Measurements from ENCODE around the gene SOCS3. TPM values are rescaled to one million over a fixed set of nuclear protein-coding genes. Genes with fewer than 3 reads are reported as not detected.
"Not testable (repeated sequence)": the region's sequence is repeated elsewhere in the genome, so short reads cannot be mapped to it uniquely, and the experiment has no call there.

Gene SOCS3
- total and polyA plus RNA-seq, 3 donors from 2014 or later: 2.2 to 17.8 (median 9.6) TPM

DNA sequence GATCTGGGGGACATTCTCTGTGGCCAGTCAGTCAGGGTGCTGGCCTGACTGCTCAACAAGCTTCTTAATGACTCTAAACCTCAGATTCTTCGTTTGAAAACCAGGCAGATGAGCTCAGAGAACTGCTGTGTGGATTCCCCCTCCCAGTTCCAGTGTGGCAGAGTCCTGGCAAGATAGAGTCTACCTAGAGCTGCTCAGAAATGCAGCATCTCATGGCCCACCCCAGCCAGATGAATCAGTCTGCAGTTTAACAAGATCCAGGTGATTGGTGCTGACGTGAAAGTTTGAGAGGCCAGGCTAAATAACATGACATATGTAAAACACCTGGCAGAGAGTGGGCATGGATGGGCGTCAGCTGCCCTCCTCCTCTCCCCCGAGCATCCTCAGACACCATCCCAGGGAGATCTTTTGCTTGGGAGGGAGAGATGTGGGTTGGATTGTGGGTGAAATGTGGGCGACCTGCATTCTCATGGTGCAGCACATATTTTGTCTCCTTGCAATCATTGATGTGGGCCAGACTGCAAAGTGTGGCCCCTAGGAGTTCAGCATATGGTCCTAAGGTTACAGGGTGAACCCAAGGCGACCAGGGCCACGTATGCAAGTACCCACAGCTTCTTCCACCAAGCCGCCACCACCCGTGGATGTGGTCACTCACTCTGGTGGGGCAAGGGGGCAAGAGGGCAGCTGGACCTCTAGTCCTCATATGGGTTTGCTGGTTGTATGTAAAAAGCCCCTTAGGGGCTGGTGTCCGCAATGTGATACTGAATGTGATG, 19.5 kb downstream of the SOCS3 start:
- Histone ChIP-seq H3K27me3 (no peaks in the 10 kb centered on the region), H3K36me3 (ENCODE audit: low read depth, missing control alignments) (no peaks in the 10 kb centered on the region), H3K27ac (no peak overlapping the region), H3K9me3 (no peaks in the 10 kb centered on the region), H3K4me1 (peaks cover 23% of the 10 kb centered on the region), H3K4me3 (no peak overlapping the region)
- DNase-seq: no peak
- intact Hi-C loops (cut with DNase I; ENCODE audit: low total_unique reads): no loop called here
- 88 to 90% methylated on average over 9 to 10 of the region's 10 CpGs for WGBS, 2 donors
- no peak for TF ChIP-seq POLR2A (IDR thresholded peaks at IDR 0.05)

DNA sequence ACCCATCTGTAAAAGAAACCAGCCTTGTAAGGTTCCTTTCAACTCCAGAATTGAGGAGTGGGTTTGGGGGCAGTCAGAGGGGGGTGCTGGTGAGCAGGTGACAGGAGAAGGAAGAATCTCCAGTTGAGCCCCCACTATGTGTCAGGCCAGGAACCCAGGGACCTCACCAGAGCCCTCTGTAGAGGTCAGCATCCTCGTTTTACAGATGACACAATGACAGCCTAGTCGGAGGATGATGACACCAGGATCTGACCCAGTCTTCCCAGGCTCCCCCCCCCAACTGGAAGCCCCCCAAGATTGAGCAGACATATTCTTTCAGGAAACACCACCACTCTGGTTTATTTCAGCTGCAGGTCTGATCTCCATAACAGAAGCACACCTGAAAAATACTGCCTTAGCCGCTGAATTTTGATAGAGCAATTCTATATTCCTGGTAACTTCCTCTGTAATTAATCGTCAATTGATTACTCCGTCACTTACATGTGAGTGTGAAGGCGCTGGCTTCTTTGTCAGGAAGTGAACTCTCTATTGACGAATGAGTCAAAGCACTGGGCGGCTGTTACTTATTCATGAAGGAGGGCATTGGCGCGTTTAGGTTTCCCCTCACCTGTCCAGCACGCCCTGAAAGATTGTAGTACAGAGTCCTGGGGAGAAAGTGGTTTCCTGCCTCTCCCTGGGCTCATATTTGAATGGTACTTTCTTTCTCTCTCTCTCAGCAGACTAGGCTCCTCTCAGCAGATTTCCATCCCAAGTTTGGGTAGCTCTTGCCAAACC, 21.2 kb downstream of the SOCS3 start:
- no peak overlapping the region for H3K4me3 ChIP-seq
- no peak overlapping the region for H3K27ac ChIP-seq
- no peaks in the 10 kb centered on the region for H3K36me3 ChIP-seq (ENCODE audit: low read depth, missing control alignments)
- H3K4me1 ChIP-seq: peaks cover 17% of the 10 kb centered on the region
- no peaks in the 10 kb centered on the region for H3K27me3 ChIP-seq
- WGBS, 2 donors: 81 to 82% methylated on average over 11 of the region's 11 CpGs
- DNase-seq: no peak
- intact Hi-C loops (cut with DNase I; ENCODE audit: low total_unique reads): no loop called here
- TF ChIP-seq, protein P1, sequence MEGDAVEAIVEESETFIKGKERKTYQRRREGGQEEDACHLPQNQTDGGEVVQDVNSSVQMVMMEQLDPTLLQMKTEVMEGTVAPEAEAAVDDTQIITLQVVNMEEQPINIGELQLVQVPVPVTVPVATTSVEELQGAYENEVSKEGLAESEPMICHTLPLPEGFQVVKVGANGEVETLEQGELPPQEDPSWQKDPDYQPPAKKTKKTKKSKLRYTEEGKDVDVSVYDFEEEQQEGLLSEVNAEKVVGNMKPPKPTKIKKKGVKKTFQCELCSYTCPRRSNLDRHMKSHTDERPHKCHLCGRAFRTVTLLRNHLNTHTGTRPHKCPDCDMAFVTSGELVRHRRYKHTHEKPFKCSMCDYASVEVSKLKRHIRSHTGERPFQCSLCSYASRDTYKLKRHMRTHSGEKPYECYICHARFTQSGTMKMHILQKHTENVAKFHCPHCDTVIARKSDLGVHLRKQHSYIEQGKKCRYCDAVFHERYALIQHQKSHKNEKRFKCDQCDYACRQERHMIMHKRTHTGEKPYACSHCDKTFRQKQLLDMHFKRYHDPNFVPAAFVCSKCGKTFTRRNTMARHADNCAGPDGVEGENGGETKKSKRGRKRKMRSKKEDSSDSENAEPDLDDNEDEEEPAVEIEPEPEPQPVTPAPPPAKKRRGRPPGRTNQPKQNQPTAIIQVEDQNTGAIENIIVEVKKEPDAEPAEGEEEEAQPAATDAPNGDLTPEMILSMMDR (IDR thresholded peaks at IDR 0.05): no peak
- TF ChIP-seq POLR2A (IDR thresholded peaks at IDR 0.05): no peak
- H3K9me3 ChIP-seq: no peaks in the 10 kb centered on the region

DNA sequence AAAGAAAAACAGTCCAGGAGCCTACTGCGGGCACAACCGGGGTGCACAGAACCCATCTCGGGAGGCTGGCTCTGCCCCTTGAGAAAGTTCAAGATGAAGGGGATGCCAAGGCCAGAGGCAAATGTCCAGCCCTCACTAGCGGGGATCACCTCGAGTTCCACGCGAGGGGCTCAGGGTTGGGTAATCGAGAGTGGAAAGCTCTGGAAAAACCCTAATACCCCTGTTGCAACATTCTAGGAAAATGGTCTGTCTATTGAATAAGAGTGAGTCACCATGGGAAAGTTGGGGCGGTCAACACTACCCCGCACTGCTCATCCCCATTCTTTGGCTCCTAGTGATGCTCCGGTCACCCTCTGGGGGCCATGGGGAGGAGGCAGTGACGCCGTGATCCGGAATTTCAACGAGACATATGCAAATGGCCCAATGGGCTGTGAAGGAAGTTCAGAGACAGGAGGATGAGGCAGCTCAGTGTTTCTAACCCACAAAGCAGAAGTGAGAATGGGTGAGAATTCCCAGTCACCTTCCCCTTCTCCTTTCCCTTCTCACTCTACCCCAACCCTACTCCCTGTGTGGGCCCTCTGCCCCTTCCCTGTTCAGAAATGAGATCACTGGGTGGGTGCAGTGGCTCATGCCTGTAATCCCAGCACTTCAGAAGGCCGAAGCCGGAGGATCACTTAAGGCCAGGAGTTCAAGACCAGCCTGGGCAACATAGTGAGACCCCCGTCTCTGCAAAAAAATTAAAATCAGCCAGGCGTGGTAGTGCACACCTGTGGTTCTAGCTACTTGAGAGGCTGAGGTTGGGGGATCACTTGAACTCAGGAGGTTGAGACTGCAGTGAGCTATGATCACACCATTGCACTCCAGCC, 22.4 kb downstream of the SOCS3 start:
- no peaks in the 10 kb centered on the region for H3K36me3 ChIP-seq (ENCODE audit: low read depth, missing control alignments)
- no peak overlapping the region for H3K4me3 ChIP-seq
- no peak overlapping the region for H3K27ac ChIP-seq
- intact Hi-C loops (cut with DNase I; ENCODE audit: low total_unique reads): no loop called here
- no peak for DNase-seq
- H3K27me3 ChIP-seq: no peaks in the 10 kb centered on the region
- TF ChIP-seq, protein P1 (IDR thresholded peaks at IDR 0.05): no peak
- no peak for TF ChIP-seq POLR2A (IDR thresholded peaks at IDR 0.05)
- no peaks in the 10 kb centered on the region for H3K9me3 ChIP-seq
- H3K4me1 ChIP-seq: peaks cover 5% of the 10 kb centered on the region
- WGBS, 2 donors: 82 to 92% methylated on average over 18 to 19 of the region's 19 CpGs

DNA sequence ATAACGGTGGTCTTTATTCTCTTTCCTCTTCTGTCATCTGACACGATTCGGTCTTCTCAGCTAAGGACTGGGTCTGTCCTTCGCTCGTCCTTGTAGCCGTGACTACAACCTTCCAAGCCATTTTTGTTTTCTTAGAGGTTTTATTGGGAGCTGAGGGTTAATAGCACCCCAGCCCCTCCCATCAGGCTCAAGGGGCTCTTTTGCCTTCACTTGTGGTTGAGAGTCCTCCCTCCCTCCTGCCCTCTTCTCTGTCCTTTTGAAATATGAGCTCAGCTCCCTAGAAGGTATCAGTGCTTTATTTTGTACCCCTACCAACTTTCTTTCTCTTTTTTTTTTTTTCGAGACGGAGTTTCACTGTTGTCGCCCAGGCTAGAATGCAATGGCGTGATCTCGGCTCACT, 24.7 kb downstream of the SOCS3 start:
- intact Hi-C loops (cut with DNase I; ENCODE audit: low total_unique reads): no loop called here
- Histone ChIP-seq H3K27ac (no peak overlapping the region), H3K4me3 (no peak overlapping the region), H3K27me3 (no peaks in the 10 kb centered on the region), H3K4me1 (no peaks in the 10 kb centered on the region), H3K36me3 (ENCODE audit: low read depth, missing control alignments) (no peaks in the 10 kb centered on the region), H3K9me3 (no peaks in the 10 kb centered on the region)
- 84 to 86% methylated on average over 11 of the region's 11 CpGs for WGBS, 2 donors
- TF ChIP-seq POLR2A (IDR thresholded peaks at IDR 0.05): no peak
- TF ChIP-seq, protein P1 (IDR thresholded peaks at IDR 0.05): no peak
- DNase-seq: no peak

DNA sequence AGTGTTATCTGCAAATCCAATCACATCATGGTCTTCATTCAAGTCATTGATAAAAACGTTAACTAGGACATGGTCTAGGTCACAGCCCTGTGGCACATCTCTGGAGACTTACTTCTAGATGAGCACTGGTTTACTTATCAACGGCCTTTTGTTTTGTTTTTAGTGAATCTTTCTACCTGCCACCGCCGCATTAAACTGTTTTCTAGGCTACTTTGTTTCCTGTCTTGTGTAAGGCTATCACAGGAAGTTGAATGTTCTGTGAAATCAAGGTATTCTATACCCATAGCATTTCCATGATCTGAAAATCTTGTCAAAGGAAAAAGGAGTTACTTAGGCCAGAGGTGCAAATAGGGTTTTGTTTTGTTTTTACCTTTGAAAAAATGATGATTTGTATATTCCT, 26.9 kb downstream of the SOCS3 start:
- Histone ChIP-seq H3K27me3 (no peaks in the 10 kb centered on the region), H3K4me1 (no peaks in the 10 kb centered on the region), H3K9me3 (no peaks in the 10 kb centered on the region), H3K36me3 (ENCODE audit: low read depth, missing control alignments) (no peaks in the 10 kb centered on the region), H3K27ac (no peak overlapping the region), H3K4me3 (no peak overlapping the region)
- TF ChIP-seq, protein P1 (IDR thresholded peaks at IDR 0.05): no peak
- no peak for TF ChIP-seq POLR2A (IDR thresholded peaks at IDR 0.05)
- WGBS, 2 donors: 80 to 84% methylated on average over 4 of the region's 4 CpGs
- no peak for DNase-seq
- intact Hi-C loops (cut with DNase I; ENCODE audit: low total_unique reads): no loop called here

DNA sequence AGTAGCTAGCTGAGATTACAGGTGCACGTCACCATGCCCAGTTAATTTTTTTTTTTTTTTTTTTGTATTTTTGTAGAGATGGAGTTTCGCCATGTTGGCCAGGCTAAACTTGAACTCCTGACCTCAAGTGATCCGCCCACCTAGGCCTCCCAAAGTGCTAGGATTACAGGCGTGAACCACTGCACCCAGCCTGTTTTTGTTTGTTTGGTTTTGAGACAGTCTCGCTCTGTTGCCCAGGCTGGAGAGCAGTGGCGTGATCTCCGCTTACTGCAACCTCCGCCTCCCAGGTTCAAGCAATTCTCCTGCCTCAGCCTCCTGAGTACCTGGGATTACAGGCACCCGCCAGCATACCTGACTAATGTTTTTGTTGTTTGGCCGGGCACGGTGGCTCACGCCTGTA, 28.5 kb downstream of the SOCS3 start:
- intact Hi-C loops (cut with DNase I; ENCODE audit: low total_unique reads); DNase-seq; H3K27me3 ChIP-seq; H3K4me1 ChIP-seq; H3K36me3 ChIP-seq (ENCODE audit: low read depth, missing control alignments); H3K27ac ChIP-seq; H3K9me3 ChIP-seq; H3K4me3 ChIP-seq: not testable (repeated sequence)
- 86 to 91% methylated on average over 12 of the region's 12 CpGs for WGBS, 2 donors

Measured in testis (tissue), 3 donors.